Activated naive CD8-positive, alpha-beta T cell treated with anti-CD3 and anti-CD28 coated beads, Interleukin-2, amount 10 ng/mL, durations not matched to agents 7 days and 5 days (primary cell): Measurements from ENCODE around the gene USP17L5. TPM values are rescaled to one million over a fixed set of nuclear protein-coding genes. Genes with fewer than 3 reads are reported as not detected.
"Not testable (repeated sequence)": the region's sequence is repeated elsewhere in the genome, so short reads cannot be mapped to it uniquely, and the experiment has no call there.

ENCODE experiments used
- ATAC-seq: fragments of 150-1000 bp; cut with Tn5 transposase; one replicate; pipeline ENCODE4 v1.10.0; 2021; ENCODE audit warnings: low read depth, moderate library complexity
- POLR2A ChIA-PET: fragments of 350-600 bp; sonication (Branson Sonifier 250); formaldehyde crosslinking; loops from one replicate; lab custom pipeline; 2021; ENCODE audit warnings: antibody characterized with exemption; lab: Charles Lee
- DNase-seq: peaks from one replicate; pipeline ENCODE4 v3.0.0; 2021
- H3K27ac Mint-ChIP-seq: one replicate; pipeline ENCODE4 v1.8.0; 2022; ENCODE audit warnings: mild to moderate bottlenecking, mixed read lengths
- H3K27me3 Mint-ChIP-seq: one replicate; pipeline ENCODE4 v1.8.0; 2022; ENCODE audit warnings: mild to moderate bottlenecking, moderate library complexity, mixed read lengths
- H3K36me3 Mint-ChIP-seq: one replicate; pipeline ENCODE4 v1.8.0; 2021; ENCODE audit warnings: mild to moderate bottlenecking, mixed read lengths
- H3K4me1 Mint-ChIP-seq: one replicate; pipeline ENCODE4 v1.8.0; 2021; ENCODE audit warnings: mixed read lengths
- H3K4me3 Mint-ChIP-seq: one replicate; pipeline ENCODE4 v1.8.0; 2022; ENCODE audit warnings: mild to moderate bottlenecking, moderate library complexity, mixed read lengths
- H3K9me3 Mint-ChIP-seq: one replicate; pipeline ENCODE4 v1.8.0; 2021; ENCODE audit warnings: mixed read lengths
- total RNA-seq, 2 experiments: library from RNA; stranded (reverse); gene quantifications; one replicate each; pipeline ENCODE4 v1.2.3, GENCODE V29; 2021

USP17L5 gene, protein sequence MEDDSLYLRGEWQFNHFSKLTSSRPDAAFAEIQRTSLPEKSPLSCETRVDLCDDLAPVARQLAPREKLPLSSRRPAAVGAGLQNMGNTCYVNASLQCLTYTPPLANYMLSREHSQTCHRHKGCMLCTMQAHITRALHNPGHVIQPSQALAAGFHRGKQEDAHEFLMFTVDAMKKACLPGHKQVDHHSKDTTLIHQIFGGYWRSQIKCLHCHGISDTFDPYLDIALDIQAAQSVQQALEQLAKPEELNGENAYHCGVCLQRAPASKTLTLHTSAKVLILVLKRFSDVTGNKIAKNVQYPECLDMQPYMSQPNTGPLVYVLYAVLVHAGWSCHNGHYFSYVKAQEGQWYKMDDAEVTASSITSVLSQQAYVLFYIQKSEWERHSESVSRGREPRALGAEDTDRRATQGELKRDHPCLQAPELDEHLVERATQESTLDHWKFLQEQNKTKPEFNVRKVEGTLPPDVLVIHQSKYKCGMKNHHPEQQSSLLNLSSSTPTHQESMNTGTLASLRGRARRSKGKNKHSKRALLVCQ
- not detected for total RNA-seq

GRCh38 chr4:9339103-9339502 is at the start of gene USP17L5:
USP17L5 (plus strand) TSS chr4:9339403; CDS start chr4:9339403, 0 bp downstream.
- H3K36me3 Mint-ChIP-seq, H3K27me3 Mint-ChIP-seq, H3K27ac Mint-ChIP-seq, H3K9me3 Mint-ChIP-seq, H3K4me3 Mint-ChIP-seq, H3K4me1 Mint-ChIP-seq, DNase-seq, POLR2A ChIA-PET, ATAC-seq: not testable (repeated sequence)

DNA sequence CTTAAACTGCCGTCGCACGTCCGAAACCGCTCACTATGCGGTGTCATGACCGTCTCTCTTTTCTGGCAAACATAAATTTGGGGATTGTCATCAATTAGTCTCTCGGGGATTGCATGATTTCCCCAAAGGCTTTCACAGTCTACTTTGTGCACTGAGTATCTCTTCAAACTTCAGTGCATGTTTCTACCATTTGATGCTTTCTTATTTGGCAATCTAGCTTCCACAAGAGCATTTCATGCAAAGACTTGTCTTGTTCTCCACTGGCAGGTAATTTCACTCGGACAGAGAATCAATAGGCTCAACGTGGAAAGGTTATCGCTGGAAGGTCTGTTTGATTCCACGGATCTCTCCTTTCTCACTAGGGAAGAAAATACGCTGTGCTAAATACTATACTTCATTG is 15.0 kb upstream of the USP17L5 start:
- H3K4me1 Mint-ChIP-seq, H3K4me3 Mint-ChIP-seq, H3K27me3 Mint-ChIP-seq, DNase-seq, H3K27ac Mint-ChIP-seq, H3K9me3 Mint-ChIP-seq, POLR2A ChIA-PET, H3K36me3 Mint-ChIP-seq, ATAC-seq: not testable (repeated sequence)

DNA sequence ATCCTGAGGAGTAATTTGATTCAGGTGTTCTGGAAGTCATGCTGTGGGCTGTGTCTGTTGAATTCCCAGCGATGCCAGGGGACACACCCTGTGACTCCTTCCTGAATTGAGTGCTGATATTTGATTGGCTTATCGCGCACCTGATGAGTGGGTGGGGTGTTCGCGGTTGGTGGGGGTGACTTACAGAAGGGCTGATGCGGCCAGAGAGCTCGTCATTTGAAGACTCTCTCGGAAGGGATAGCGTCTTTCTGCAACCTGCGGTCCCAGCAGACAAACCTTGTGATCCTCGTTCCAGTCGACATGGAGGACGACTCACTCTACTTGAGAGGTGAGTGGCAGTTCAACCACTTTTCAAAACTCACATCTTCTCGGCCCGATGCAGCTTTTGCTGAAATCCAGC is 14.3 kb upstream of the USP17L5 start, which contains the start of gene USP17L24:
Gene USP17L24, plus strand, starts transcription at position 301 of the 400 bp plus-strand sequence. Its CDS starts 0 bp downstream, at position 301.
- H3K4me1 Mint-ChIP-seq, POLR2A ChIA-PET, ATAC-seq, DNase-seq, H3K36me3 Mint-ChIP-seq, H3K27ac Mint-ChIP-seq, H3K27me3 Mint-ChIP-seq, H3K4me3 Mint-ChIP-seq, H3K9me3 Mint-ChIP-seq: not testable (repeated sequence)

GRCh38 chr4:9329611-9330010 is 9.6 kb upstream of the USP17L5 start, which contains the start of gene USP17L25:
USP17L25 (plus strand) TSS chr4:9329911; CDS start chr4:9329911, 0 bp downstream.
- DNase-seq, H3K4me3 Mint-ChIP-seq, H3K27ac Mint-ChIP-seq, H3K9me3 Mint-ChIP-seq, H3K4me1 Mint-ChIP-seq, H3K27me3 Mint-ChIP-seq, POLR2A ChIA-PET, H3K36me3 Mint-ChIP-seq, ATAC-seq: not testable (repeated sequence)

DNA sequence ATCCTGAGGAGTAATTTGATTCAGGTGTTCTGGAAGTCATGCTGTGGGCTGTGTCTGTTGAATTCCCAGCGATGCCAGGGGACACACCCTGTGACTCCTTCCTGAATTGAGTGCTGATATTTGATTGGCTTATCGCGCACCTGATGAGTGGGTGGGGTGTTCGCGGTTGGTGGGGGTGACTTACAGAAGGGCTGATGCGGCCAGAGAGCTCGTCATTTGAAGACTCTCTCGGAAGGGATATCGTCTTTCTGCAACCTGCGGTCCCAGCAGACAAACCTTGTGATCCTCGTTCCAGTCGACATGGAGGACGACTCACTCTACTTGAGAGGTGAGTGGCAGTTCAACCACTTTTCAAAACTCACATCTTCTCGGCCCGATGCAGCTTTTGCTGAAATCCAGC is 4.8 kb upstream of the USP17L5 start, which contains the start of gene USP17L26:
Gene USP17L26, plus strand, starts transcription at position 301 of the 400 bp plus-strand sequence. Its CDS starts 0 bp downstream, at position 301.
- ATAC-seq, H3K4me3 Mint-ChIP-seq, H3K27me3 Mint-ChIP-seq, H3K4me1 Mint-ChIP-seq, H3K36me3 Mint-ChIP-seq, H3K27ac Mint-ChIP-seq, POLR2A ChIA-PET, H3K9me3 Mint-ChIP-seq, DNase-seq: not testable (repeated sequence)

GRCh38 chr4:9343848-9344247 is 4.6 kb downstream of the USP17L5 start, which contains the start of gene USP17L27:
USP17L27 (plus strand) TSS chr4:9344148; CDS start chr4:9344148, 0 bp downstream.
- H3K36me3 Mint-ChIP-seq, ATAC-seq, H3K4me1 Mint-ChIP-seq, H3K4me3 Mint-ChIP-seq, DNase-seq, H3K9me3 Mint-ChIP-seq, H3K27me3 Mint-ChIP-seq, H3K27ac Mint-ChIP-seq, POLR2A ChIA-PET: not testable (repeated sequence)

- H3K4me3 Mint-ChIP-seq, H3K36me3 Mint-ChIP-seq, POLR2A ChIA-PET, H3K4me1 Mint-ChIP-seq, ATAC-seq, H3K27me3 Mint-ChIP-seq, H3K9me3 Mint-ChIP-seq, DNase-seq, H3K27ac Mint-ChIP-seq: not testable (repeated sequence)
Observed at GRCh38 chr4:9348593-9348992, 9.4 kb downstream of the USP17L5 start, which contains the start of gene USP17L28. USP17L28 (plus strand) TSS chr4:9348893; CDS start chr4:9348893, 0 bp downstream.

- not testable (repeated sequence) for H3K4me1 Mint-ChIP-seq
Observed at GRCh38 chr4:9350866-9351265, 11.7 kb downstream of the USP17L5 start.

GRCh38 chr4:9353338-9353737 is 14.1 kb downstream of the USP17L5 start, which contains the start of gene USP17L29:
USP17L29 (plus strand) TSS chr4:9353638; CDS start chr4:9353638, 0 bp downstream.
- H3K36me3 Mint-ChIP-seq, H3K4me3 Mint-ChIP-seq, H3K27me3 Mint-ChIP-seq, DNase-seq, H3K4me1 Mint-ChIP-seq, POLR2A ChIA-PET, ATAC-seq, H3K9me3 Mint-ChIP-seq, H3K27ac Mint-ChIP-seq: not testable (repeated sequence)

More at GRCh38 chr4:9350866-9351265, 11.7 kb downstream of the USP17L5 start:
- DNase-seq, POLR2A ChIA-PET, H3K27me3 Mint-ChIP-seq, H3K27ac Mint-ChIP-seq, ATAC-seq, H3K4me3 Mint-ChIP-seq, H3K9me3 Mint-ChIP-seq, H3K36me3 Mint-ChIP-seq: not testable (repeated sequence)

DNA sequence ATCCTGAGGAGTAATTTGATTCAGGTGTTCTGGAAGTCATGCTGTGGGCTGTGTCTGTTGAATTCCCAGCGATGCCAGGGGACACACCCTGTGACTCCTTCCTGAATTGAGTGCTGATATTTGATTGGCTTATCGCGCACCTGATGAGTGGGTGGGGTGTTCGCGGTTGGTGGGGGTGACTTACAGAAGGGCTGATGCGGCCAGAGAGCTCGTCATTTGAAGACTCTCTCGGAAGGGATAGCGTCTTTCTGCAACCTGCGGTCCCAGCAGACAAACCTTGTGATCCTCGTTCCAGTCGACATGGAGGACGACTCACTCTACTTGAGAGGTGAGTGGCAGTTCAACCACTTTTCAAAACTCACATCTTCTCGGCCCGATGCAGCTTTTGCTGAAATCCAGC is 23.6 kb downstream of the USP17L5 start, which contains the start of gene USP17L30:
Gene USP17L30, plus strand, starts transcription at position 301 of the 400 bp plus-strand sequence. Its CDS starts 0 bp downstream, at position 301.
- H3K4me3 Mint-ChIP-seq, H3K36me3 Mint-ChIP-seq, H3K27ac Mint-ChIP-seq, POLR2A ChIA-PET, H3K4me1 Mint-ChIP-seq, ATAC-seq, H3K27me3 Mint-ChIP-seq, H3K9me3 Mint-ChIP-seq, DNase-seq: not testable (repeated sequence)

- H3K9me3 Mint-ChIP-seq, H3K27ac Mint-ChIP-seq, POLR2A ChIA-PET, H3K36me3 Mint-ChIP-seq, H3K4me3 Mint-ChIP-seq, DNase-seq, H3K4me1 Mint-ChIP-seq, ATAC-seq, H3K27me3 Mint-ChIP-seq: not testable (repeated sequence)
Observed at GRCh38 chr4:9379881-9380280, 40.7 kb downstream of the USP17L5 start.

- ATAC-seq, POLR2A ChIA-PET: not testable (repeated sequence)
Observed at GRCh38 chr4:9381012-9381534, 41.9 kb downstream of the USP17L5 start.

DNA sequence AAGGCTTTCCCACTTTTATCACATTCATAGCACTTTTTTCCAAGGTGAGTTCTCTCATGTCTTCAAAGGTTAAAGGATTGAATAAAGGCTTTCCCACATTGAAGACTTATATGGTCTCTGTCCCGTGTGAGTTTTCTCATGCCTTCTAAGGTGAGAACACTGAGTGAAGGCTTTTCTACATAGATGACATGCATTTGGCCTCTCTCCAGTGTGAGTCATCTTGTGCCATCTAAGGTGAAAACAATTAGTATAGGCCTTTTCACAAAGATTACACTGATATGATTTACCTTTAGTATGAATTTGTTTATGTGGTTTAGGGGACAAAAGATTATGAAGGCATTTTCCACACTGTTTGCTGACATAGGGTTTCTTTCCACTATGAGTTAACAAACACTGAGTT is 44.9 kb downstream of the USP17L5 start:
- Mint-ChIP-seq H3K27ac (no peak overlapping the region), H3K9me3 (no peaks in the 10 kb centered on the region), H3K4me3 (no peak overlapping the region), H3K4me1 (no peaks in the 10 kb centered on the region), H3K27me3 (peaks cover 2% of the 10 kb centered on the region), H3K36me3 (no peaks in the 10 kb centered on the region)
- ATAC-seq (no peak), DNase-seq (no peak)
- POLR2A ChIA-PET = no interaction called here

More at GRCh38 chr4:9381012-9381534, 41.9 kb downstream of the USP17L5 start:
- H3K4me3 Mint-ChIP-seq = peak overlapping the region; percentile 51
- H3K27ac Mint-ChIP-seq, H3K27me3 Mint-ChIP-seq, H3K36me3 Mint-ChIP-seq, H3K4me1 Mint-ChIP-seq, H3K9me3 Mint-ChIP-seq: not testable (repeated sequence)
- peak; percentile 60 for DNase-seq
